Measurements from ENCODE around the gene TMEM260. TPM values are rescaled to one million over a fixed set of nuclear protein-coding genes. Genes with fewer than 3 reads are reported as not detected.
A peak's percentile ranks its signal among the peaks of the same experiment; 100 is the strongest.

TMEM260 gene
- total and polyA plus RNA-seq, 2 experiments from 2014 or later = 13.3 to 22.9 TPM

DNA sequence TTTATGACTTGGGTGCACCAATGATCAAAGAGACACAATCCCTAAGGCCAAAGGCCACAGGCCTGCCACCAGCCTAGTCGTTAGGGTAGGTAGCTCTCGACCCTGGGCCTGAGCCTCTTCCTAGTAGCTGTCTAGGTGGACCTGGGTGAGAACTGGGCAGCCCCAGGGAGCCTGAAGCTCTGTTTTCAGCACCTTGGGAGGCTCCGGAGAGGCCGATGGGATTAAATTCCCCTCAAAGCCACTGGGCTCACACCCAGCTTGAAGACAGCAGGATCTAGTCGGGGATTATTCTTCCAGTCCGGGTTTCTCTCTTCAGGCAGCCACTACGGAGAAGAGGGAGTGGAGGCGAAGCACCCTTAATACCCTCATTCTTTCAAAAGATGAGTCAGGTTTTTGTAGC lies 79.8 kb downstream of the TMEM260 start:
- Mint-ChIP-seq H3K4me1 (peaks cover 32% of the 10 kb centered on the region), H3K27me3 (ENCODE audit: insufficient read depth, low read depth, poor library complexity) (peaks cover 6% of the 10 kb centered on the region), H3K27ac (no peak overlapping the region), H3K9me3 (peaks cover 2% of the 10 kb centered on the region; the same call in 1 of the 3 replicates), H3K36me3 (ENCODE audit: low read depth) (peaks cover 2% of the 10 kb centered on the region; the same call in 1 of the 3 replicates), H3K4me3 (no peak overlapping the region)
- H3K27ac ChIP-seq (ENCODE audit: low read depth) = no peak overlapping the region
- peak; percentile 85 for ATAC-seq
- no peaks in the 10 kb centered on the region for H3K9me2 ChIP-seq (ENCODE audit: insufficient read depth)
- H3K27me3 ChIP-seq (ENCODE audit: insufficient read depth) = no peaks in the 10 kb centered on the region
- H3K4me3 ChIP-seq = no peak overlapping the region
- no peaks in the 10 kb centered on the region for H3K36me3 ChIP-seq (ENCODE audit: insufficient read depth)
- TF ChIP-seq CTCF (conservative IDR thresholded peaks at IDR 0.05; ENCODE audit: low read depth in 2 of 2) = no peak
- no peak for TF ChIP-seq POLR2AphosphoS5 (IDR thresholded peaks at IDR 0.05; ENCODE audit: low read depth)
- no peak for TF ChIP-seq EZH2phosphoT487 (IDR thresholded peaks at IDR 0.05; ENCODE audit: unreplicated experiment)
- TF ChIP-seq, protein P1, sequence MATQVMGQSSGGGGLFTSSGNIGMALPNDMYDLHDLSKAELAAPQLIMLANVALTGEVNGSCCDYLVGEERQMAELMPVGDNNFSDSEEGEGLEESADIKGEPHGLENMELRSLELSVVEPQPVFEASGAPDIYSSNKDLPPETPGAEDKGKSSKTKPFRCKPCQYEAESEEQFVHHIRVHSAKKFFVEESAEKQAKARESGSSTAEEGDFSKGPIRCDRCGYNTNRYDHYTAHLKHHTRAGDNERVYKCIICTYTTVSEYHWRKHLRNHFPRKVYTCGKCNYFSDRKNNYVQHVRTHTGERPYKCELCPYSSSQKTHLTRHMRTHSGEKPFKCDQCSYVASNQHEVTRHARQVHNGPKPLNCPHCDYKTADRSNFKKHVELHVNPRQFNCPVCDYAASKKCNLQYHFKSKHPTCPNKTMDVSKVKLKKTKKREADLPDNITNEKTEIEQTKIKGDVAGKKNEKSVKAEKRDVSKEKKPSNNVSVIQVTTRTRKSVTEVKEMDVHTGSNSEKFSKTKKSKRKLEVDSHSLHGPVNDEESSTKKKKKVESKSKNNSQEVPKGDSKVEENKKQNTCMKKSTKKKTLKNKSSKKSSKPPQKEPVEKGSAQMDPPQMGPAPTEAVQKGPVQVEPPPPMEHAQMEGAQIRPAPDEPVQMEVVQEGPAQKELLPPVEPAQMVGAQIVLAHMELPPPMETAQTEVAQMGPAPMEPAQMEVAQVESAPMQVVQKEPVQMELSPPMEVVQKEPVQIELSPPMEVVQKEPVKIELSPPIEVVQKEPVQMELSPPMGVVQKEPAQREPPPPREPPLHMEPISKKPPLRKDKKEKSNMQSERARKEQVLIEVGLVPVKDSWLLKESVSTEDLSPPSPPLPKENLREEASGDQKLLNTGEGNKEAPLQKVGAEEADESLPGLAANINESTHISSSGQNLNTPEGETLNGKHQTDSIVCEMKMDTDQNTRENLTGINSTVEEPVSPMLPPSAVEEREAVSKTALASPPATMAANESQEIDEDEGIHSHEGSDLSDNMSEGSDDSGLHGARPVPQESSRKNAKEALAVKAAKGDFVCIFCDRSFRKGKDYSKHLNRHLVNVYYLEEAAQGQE (IDR thresholded peaks at IDR 0.05; ENCODE audit: unreplicated experiment) = no peak
- no peak for TF ChIP-seq ZNF114 (CRISPR knock-in tag; IDR thresholded peaks at IDR 0.05)
- no peak for TF ChIP-seq STAT1 (IDR thresholded peaks at IDR 0.05; ENCODE audit: unreplicated experiment)
- no peak for TF ChIP-seq JUNB (IDR thresholded peaks at IDR 0.05; ENCODE audit: unreplicated experiment)
- no peak for TF ChIP-seq ZNF462 (CRISPR knock-in tag; IDR thresholded peaks at IDR 0.05)
- H3K79me2 ChIP-seq (replicated peaks; ENCODE audit: insufficient read depth) = no peaks in the 10 kb centered on the region
- DNase-seq (ENCODE audit: low spot score) = peak; percentile 15
- H3K4me2 ChIP-seq = no peak overlapping the region
- H4K20me1 ChIP-seq (replicated peaks; ENCODE audit: insufficient read depth) = no peaks in the 10 kb centered on the region
- H3K4me1 ChIP-seq (ENCODE audit: insufficient read depth) = peaks cover 10% of the 10 kb centered on the region
- no peaks in the 10 kb centered on the region for H3F3A ChIP-seq (replicated peaks; ENCODE audit: low read depth)
- no peak overlapping the region for H2AFZ ChIP-seq
